K562 (cell line): ENCODE results near the gene VPS13D. TPM values are rescaled to one million over a fixed set of nuclear protein-coding genes. Genes with fewer than 3 reads are reported as not detected.

Source experiments
- CAMTA2 ChIP-seq: fragments of 250-450 bp; sonication (Bioruptor Pico); conservative IDR thresholded peaks from 2 replicates; pipeline ENCODE4 v1.5.1; 2022
- CHD4 ChIP-seq: fragments of 200-600 bp; sonication (generic); IDR thresholded peaks from 3 replicates; pipeline ENCODE4 v1.6.1; 2012; ENCODE audit warnings: low read depth, mild to moderate bottlenecking, mixed read lengths, low read length, inconsistent platforms; ENCODE audit not compliant: insufficient read depth, insufficient replicate concordance, poor library complexity, severe bottlenecking
- CTBP1 ChIP-seq: fragments of 450-650 bp; IDR thresholded peaks from 2 replicates; pipeline ENCODE4 v1.6.1; 2016; ENCODE audit warnings: borderline replicate concordance
- HSF4 ChIP-seq: fragments of 250-450 bp; sonication (Bioruptor Pico); IDR thresholded peaks from 2 replicates; pipeline ENCODE4 v2.1.2; 2022; ENCODE audit warnings: mild to moderate bottlenecking, moderate library complexity, borderline replicate concordance
- JUND ChIP-seq, 2 experiments: IDR thresholded peaks; 2 replicates in 1 of 2; 3 replicates in 1 of 2; pipeline ENCODE4 v1.6.1; 2011; ENCODE audit warnings: borderline replicate concordance in 2 of 2, low read depth in 2 of 2, low read length in 2 of 2, improper control_type of control experiment in 1 of 2, missing biosample characterization in 1 of 2, missing genetic modification characterization in 1 of 2, missing genetic modification reagents in 1 of 2
- MAFF ChIP-seq: IDR thresholded peaks from 2 replicates; pipeline ENCODE4 v1.6.1; 2012; ENCODE audit warnings: low read length, improper control_type of control experiment
- MEF2D ChIP-seq: conservative IDR thresholded peaks from 2 replicates; pipeline ENCODE4 v1.6.1; 2016; ENCODE audit warnings: low read depth, missing genetic modification characterization, missing compliant biosample characterization
- MTF1 ChIP-seq: fragments of 250-450 bp; sonication (Bioruptor Pico); IDR thresholded peaks from 2 replicates; pipeline ENCODE4 v1.9.0; 2021; ENCODE audit warnings: moderate library complexity, mild to moderate bottlenecking, inconsistent platforms, borderline replicate concordance
- NEUROD1 ChIP-seq: fragments of 150-350 bp; IDR thresholded peaks from 2 replicates; pipeline ENCODE4 v1.6.1; 2014; ENCODE audit warnings: borderline replicate concordance, low read length, low read depth; ENCODE audit not compliant: partially characterized antibody
- PURB ChIP-seq: sonication (generic); formaldehyde crosslinking; IDR thresholded peaks from 2 replicates; pipeline ENCODE4 v1.9.0; 2021; ENCODE audit warnings: low read depth, mild to moderate bottlenecking, missing genetic modification reagents
- RFX7 ChIP-seq: fragments of 250-450 bp; sonication (Bioruptor Pico); IDR thresholded peaks from 2 replicates; pipeline ENCODE4 v1.5.1; 2021; ENCODE audit warnings: mild to moderate bottlenecking
- RNF2 ChIP-seq: sonication (generic); IDR thresholded peaks from 2 replicates; pipeline ENCODE4 v1.6.1; 2016
- SMARCA5 ChIP-seq: fragments of 450-650 bp; IDR thresholded peaks from 2 replicates; pipeline ENCODE4 v1.6.1; 2016
- TARDBP ChIP-seq: fragments of 450-650 bp; IDR thresholded peaks from 2 replicates; pipeline ENCODE4 v1.6.1; 2016
- TCF3 ChIP-seq: sonication (generic); formaldehyde crosslinking; IDR thresholded peaks from 2 replicates; pipeline ENCODE4 v1.4.0; 2020; ENCODE audit warnings: mild to moderate bottlenecking, missing genetic modification reagents
- TGIF2 ChIP-seq: sonication (generic); formaldehyde crosslinking; IDR thresholded peaks from 2 replicates; pipeline ENCODE4 v1.8.1; 2022; ENCODE audit warnings: mild to moderate bottlenecking, missing genetic modification reagents, moderate library complexity
- ZBTB7A ChIP-seq: IDR thresholded peaks from 2 replicates; pipeline ENCODE4 v1.6.1; 2011; ENCODE audit warnings: low read depth, mild to moderate bottlenecking, low read length, moderate library complexity, borderline replicate concordance; ENCODE audit not compliant: control insufficient read depth
- ZNF133 ChIP-seq: fragments of 250-450 bp; sonication (Bioruptor Pico); IDR thresholded peaks from 2 replicates; pipeline ENCODE4 v1.4.0; 2020; ENCODE audit warnings: mild to moderate bottlenecking
- ZNF134 ChIP-seq: fragments of 250-450 bp; sonication (Bioruptor Pico); conservative IDR thresholded peaks from 2 replicates; pipeline ENCODE4 v1.4.0; 2020
- ZNF224 ChIP-seq: sonication (generic); formaldehyde crosslinking; IDR thresholded peaks from 2 replicates; pipeline ENCODE4 v1.8.0; 2022; ENCODE audit warnings: mild to moderate bottlenecking, missing genetic modification reagents
- ZNF408 ChIP-seq: fragments of 250-450 bp; sonication (Bioruptor Pico); IDR thresholded peaks from 2 replicates; pipeline ENCODE4 v1.4.0; 2020; ENCODE audit warnings: low read depth, mild to moderate bottlenecking, moderate library complexity
- ZNF57 ChIP-seq: fragments of 450-650 bp; formaldehyde crosslinking; IDR thresholded peaks from 2 replicates; pipeline ENCODE4 v1.4.0; 2020; ENCODE audit warnings: mild to moderate bottlenecking, moderate library complexity
- polyA plus RNA-seq, 8 experiments: library from polyadenylated mRNA; depleted of rRNA in 4 of 8; stranded (reverse) in 5 of 8; unstranded in 3 of 8; fragments of >200 nt; fragmentation: Nextera tagmentation in 2 of 8; fragmentation: Illumina TruSeq in 1 of 8; extraction: Ambion mirVana in 2 of 8; extraction: Trizol in 1 of 8; gene quantifications; 2 replicates each; pipeline versions ENCODE4 v1.2.1 to v1.2.3, GENCODE V29; 2011 to 2014; ENCODE audit warnings: inconsistent platforms in 1 of 8, missing spikeins in 1 of 8
- total RNA-seq, 7 experiments: library from RNA; depleted of rRNA in 6 of 7; stranded (reverse); fragments of >200 nt in 6 of 7; fragmentation: Illumina TruSeq in 2 of 7; extraction: Trizol in 2 of 7; gene quantifications; 2 replicates each; pipeline versions ENCODE4 v1.2.1 to v1.2.3, GENCODE V29; 2011 to 2021; ENCODE audit warnings: low replicate concordance in 1 of 7
- TF ChIP-seq, protein P1 (sequence below): sonication (generic); formaldehyde crosslinking; IDR thresholded peaks from 2 replicates; pipeline ENCODE4 v1.8.1; 2023; ENCODE audit warnings: mild to moderate bottlenecking, missing genetic modification reagents
- TF ChIP-seq, protein P2 (sequence below), 2 experiments: fragments of 450-650 bp; IDR thresholded peaks; 2 replicates each; pipeline ENCODE4 v1.6.1; 2018; ENCODE audit warnings: mild to moderate bottlenecking in 2 of 2, low read depth in 1 of 2; ENCODE audit not compliant: partially characterized antibody in 2 of 2

The VPS13D gene
- total and polyA plus RNA-seq, 9 of the 15 experiments (the other 6 are each of a cell fraction or from before 2014, with no cell fraction given): 6.1 to 51.5 (median 38.5) TPM

DNA sequence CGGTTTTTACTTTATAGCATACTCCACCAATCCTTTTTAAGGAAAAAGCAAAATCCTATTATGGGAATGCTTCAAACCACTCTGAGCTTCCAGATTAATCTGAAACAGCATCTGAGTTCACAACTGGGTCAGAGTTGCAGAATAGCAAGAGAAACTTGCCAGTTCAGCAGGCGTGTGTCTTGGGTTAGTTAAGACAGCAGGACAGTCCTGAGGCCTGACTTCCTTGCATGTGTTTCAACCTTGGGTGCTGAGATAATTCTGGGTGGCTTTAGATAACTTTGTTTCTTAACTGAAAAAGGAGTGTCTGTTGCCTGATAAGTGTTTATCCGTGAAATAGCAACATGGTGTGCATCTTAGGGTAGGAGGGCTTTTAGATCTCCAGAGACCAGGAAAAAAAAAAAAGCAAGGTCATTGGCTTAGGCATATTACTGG, 218.9 kb downstream of the VPS13D start (continued):
- TF ChIP-seq CHD4 (no peak), JUND (IDR thresholded peaks at IDR 0.05; ENCODE audit: borderline replicate concordance, low read depth, low read length) (peak; percentile 87), JUND (tag; IDR thresholded peaks at IDR 0.05; ENCODE audit: borderline replicate concordance, low read depth, low read length) (peak; percentile 79; the same call in 1 of the 3 replicates), ZNF134 (CRISPR knock-in tag) (peak; percentile 67), CAMTA2 (no peak), ZBTB7A (peak; percentile 39; the same call in 1 of the 2 replicates), MEF2D (tag) (peak; percentile 88), CTBP1 (peak; percentile 85; the same call in 1 of the 2 replicates), MTF1 (no peak; the same call in 1 of the 2 replicates), TCF3 (CRISPR knock-in tag) (peak; percentile 100), MAFF (peak; percentile 83), TGIF2 (CRISPR knock-in tag) (no peak), HSF4 (no peak; the same call in 1 of the 2 replicates), ZNF57 (CRISPR knock-in tag) (no peak), SMARCA5 (no peak), ZNF224 (CRISPR knock-in tag) (no peak), RFX7 (CRISPR knock-in tag) (no peak), NEUROD1 (peak; percentile 95), TARDBP (peak; percentile 95), RNF2 (peak; percentile 100), PURB (CRISPR knock-in tag) (no peak), ZNF408 (CRISPR knock-in tag) (no peak), ZNF133 (CRISPR knock-in tag) (0 out of 2 replicates have a peak, but pooled peaks have one; percentile 22)
- TF ChIP-seq, protein P1, sequence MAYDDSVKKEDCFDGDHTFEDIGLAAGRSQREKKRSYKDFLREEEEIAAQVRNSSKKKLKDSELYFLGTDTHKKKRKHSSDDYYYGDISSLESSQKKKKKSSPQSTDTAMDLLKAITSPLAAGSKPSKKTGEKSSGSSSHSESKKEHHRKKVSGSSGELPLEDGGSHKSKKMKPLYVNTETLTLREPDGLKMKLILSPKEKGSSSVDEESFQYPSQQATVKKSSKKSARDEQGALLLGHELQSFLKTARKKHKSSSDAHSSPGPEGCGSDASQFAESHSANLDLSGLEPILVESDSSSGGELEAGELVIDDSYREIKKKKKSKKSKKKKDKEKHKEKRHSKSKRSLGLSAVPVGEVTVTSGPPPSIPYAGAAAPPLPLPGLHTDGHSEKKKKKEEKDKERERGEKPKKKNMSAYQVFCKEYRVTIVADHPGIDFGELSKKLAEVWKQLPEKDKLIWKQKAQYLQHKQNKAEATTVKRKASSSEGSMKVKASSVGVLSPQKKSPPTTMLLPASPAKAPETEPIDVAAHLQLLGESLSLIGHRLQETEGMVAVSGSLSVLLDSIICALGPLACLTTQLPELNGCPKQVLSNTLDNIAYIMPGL: no peak
- TF ChIP-seq, protein P2, sequence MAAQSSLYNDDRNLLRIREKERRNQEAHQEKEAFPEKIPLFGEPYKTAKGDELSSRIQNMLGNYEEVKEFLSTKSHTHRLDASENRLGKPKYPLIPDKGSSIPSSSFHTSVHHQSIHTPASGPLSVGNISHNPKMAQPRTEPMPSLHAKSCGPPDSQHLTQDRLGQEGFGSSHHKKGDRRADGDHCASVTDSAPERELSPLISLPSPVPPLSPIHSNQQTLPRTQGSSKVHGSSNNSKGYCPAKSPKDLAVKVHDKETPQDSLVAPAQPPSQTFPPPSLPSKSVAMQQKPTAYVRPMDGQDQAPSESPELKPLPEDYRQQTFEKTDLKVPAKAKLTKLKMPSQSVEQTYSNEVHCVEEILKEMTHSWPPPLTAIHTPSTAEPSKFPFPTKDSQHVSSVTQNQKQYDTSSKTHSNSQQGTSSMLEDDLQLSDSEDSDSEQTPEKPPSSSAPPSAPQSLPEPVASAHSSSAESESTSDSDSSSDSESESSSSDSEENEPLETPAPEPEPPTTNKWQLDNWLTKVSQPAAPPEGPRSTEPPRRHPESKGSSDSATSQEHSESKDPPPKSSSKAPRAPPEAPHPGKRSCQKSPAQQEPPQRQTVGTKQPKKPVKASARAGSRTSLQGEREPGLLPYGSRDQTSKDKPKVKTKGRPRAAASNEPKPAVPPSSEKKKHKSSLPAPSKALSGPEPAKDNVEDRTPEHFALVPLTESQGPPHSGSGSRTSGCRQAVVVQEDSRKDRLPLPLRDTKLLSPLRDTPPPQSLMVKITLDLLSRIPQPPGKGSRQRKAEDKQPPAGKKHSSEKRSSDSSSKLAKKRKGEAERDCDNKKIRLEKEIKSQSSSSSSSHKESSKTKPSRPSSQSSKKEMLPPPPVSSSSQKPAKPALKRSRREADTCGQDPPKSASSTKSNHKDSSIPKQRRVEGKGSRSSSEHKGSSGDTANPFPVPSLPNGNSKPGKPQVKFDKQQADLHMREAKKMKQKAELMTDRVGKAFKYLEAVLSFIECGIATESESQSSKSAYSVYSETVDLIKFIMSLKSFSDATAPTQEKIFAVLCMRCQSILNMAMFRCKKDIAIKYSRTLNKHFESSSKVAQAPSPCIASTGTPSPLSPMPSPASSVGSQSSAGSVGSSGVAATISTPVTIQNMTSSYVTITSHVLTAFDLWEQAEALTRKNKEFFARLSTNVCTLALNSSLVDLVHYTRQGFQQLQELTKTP (IDR thresholded peaks at IDR 0.05; ENCODE audit: low read depth in 1 of 2, partially characterized antibody in 2 of 2): peak; percentile 51 to 98
